Mesodermal cell (in vitro differentiated cells): ENCODE data around the gene TSACC.

Experiments
- H3K27ac ChIP-seq: 2 replicates; pipeline ENCODE4 v1.7.0; 2013; ENCODE audit warnings: mild to moderate bottlenecking, low read depth, low read length, moderate library complexity; ENCODE audit not compliant: severe bottlenecking
- H3K36me3 ChIP-seq: 2 replicates; pipeline ENCODE4 v1.7.1; 2013; ENCODE audit warnings: mild to moderate bottlenecking, low read length, moderate library complexity; ENCODE audit not compliant: control insufficient read depth, insufficient read depth
- H3K4me1 ChIP-seq: one replicate; pipeline ENCODE4 v1.7.1; 2013; ENCODE audit warnings: mild to moderate bottlenecking, low read length; ENCODE audit not compliant: insufficient read depth, control insufficient read depth, poor library complexity, severe bottlenecking
- H3K4me3 ChIP-seq: 2 replicates; pipeline ENCODE4 v1.7.0; 2013; ENCODE audit warnings: low read length, control low read depth, mild to moderate bottlenecking; ENCODE audit not compliant: insufficient read depth, poor library complexity, severe bottlenecking; ENCODE audit errors: extremely low read depth
- H3K9me3 ChIP-seq: 2 replicates; pipeline ENCODE4 v1.7.1; 2013; ENCODE audit warnings: mild to moderate bottlenecking, low read length, moderate library complexity; ENCODE audit not compliant: control insufficient read depth
- WGBS, 2 experiments: methylation state at CpG; one replicate each; pipeline ENCODE4 v1.1.5; 2013; ENCODE audit warnings: missing lambda C conversion rate in 2 of 2; ENCODE audit not compliant: insufficient coverage in 2 of 2; 5-methylcytosine and 5-hydroxymethylcytosine counted together

TSACC gene

GRCh38 chr1:156376958-156377919 is 38.9 kb downstream of the TSACC start:
- no peaks in the 10 kb centered on the region for H3K36me3 ChIP-seq
- WGBS, 2 experiments: 88 to 93% methylated on average over 19 of the region's 20 CpGs
- H3K9me3 ChIP-seq: no peaks in the 10 kb centered on the region
- no peak overlapping the region for H3K4me3 ChIP-seq
- H3K27ac ChIP-seq: no peak overlapping the region
- H3K4me1 ChIP-seq: peaks cover 16% of the 10 kb centered on the region

DNA sequence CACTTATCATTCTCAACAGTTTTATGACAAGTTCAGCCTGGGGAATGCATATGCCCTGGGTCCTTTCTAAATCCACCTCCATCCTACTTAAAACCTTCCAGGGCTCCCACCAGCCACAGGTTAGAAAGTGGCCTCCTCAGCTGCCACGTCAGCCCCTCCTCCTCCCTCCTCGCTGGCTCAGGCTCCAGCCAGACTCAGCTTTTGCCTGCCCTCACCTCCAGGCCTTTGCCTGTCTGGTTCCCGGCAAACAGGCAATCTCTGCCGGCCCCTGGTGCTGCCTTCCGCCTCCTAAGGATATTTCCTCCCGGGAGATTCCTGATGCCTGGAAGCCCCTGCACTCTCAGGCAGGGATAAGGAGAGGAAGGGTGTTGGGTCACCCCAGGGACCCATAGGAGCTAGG is 40.2 kb downstream of the TSACC start:
- H3K9me3 ChIP-seq: no peaks in the 10 kb centered on the region
- H3K27ac ChIP-seq: no peak overlapping the region
- H3K36me3 ChIP-seq: no peaks in the 10 kb centered on the region
- peaks cover 15% of the 10 kb centered on the region for H3K4me1 ChIP-seq
- 76 to 82% methylated on average over 4 to 5 of the region's 6 CpGs for WGBS, 2 experiments
- no peak overlapping the region for H3K4me3 ChIP-seq

DNA sequence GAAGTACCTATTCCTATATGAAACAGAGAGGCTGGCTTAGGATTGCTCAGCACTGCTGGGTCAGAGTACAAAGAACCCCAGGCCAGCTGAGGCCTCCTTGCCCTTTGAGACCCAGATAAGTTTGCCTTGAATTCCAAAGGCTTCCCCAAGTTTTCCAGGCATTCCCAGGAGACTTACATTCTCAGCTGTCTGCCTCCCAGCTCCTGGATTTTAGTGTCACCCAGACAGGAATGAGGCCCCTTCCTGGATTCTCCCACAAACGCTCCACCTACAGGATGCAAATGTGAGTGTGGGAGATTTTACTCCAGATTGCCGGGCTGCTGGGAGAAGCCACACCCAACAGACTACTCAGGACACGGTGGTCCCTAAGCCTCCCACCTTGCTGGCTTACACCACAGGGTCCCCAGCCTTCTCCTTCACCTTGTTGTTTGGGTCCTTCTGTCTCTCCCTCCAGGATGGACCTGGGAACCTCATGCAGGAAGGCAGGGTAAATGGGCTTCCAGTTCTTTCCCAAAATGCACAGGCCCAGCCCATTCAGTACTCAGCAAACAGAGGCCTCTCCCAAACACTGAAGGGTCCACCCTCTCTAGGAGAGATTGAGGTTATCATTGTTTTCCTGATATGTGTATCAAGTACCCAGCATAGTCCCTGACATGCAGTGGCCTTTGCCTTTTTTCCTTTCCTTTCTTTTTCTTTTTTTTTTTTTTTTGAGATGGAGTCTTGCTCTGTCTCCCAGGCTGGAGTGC is 41.3 kb downstream of the TSACC start:
- 14 to 25% methylated on average over 1 to 2 of the region's 3 CpGs for WGBS, 2 experiments
- no peaks in the 10 kb centered on the region for H3K9me3 ChIP-seq
- no peaks in the 10 kb centered on the region for H3K36me3 ChIP-seq
- peaks cover 8% of the 10 kb centered on the region for H3K4me1 ChIP-seq
- H3K27ac ChIP-seq: no peak overlapping the region
- H3K4me3 ChIP-seq: no peak overlapping the region

DNA sequence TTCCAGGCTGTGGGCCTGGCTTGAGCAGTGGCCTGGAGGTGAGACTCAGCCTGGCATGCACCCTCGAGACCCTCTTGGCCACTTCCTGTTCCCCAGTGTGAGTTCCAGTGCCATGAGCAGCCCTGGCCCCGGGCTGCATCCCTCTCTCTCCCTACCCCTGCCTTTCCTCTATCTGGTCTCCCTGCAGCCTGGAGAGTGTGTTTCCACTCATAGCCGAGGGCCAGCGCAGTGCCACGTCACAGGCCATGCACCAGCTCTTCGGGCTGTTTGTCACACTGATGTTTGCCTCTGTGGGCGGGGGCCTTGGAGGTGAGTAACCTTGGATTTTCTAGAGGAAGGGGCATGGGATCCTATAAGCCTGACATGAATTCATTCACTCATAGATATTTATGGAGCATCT is 44.2 kb downstream of the TSACC start:
- H3K4me1 ChIP-seq: peaks cover 14% of the 10 kb centered on the region
- no peaks in the 10 kb centered on the region for H3K9me3 ChIP-seq
- WGBS, 2 experiments: 65 to 66% methylated on average over 5 to 7 of the region's 7 CpGs
- no peaks in the 10 kb centered on the region for H3K36me3 ChIP-seq
- no peak overlapping the region for H3K4me3 ChIP-seq
- no peak overlapping the region for H3K27ac ChIP-seq

DNA sequence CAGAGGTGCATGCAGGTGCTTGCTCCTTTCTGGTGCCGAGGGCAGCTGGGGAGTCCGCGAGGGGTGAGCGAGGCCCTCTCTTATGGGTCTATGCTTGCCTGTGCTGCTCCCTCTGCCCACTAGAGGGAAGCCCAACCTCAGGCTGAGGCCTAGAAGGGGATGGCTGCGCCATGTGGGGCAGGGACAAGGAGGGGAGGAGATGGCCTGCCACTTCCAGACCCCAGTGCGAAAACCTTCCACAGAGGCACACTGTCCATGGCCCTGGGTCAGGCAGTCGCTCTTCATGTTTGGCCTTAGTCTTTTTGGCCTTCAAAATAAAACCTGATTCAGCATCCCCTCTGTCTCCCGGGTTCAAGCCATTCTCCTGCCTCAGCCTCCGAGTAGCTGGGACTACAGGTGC is 44.7 kb downstream of the TSACC start:
- no peaks in the 10 kb centered on the region for H3K9me3 ChIP-seq
- H3K36me3 ChIP-seq: no peaks in the 10 kb centered on the region
- H3K4me3 ChIP-seq: no peak overlapping the region
- H3K4me1 ChIP-seq: peaks cover 17% of the 10 kb centered on the region
- 30 to 37% methylated on average over 6 to 8 of the region's 9 CpGs for WGBS, 2 experiments
- H3K27ac ChIP-seq: no peak overlapping the region

- H3K27ac ChIP-seq: no peak overlapping the region
- no peaks in the 10 kb centered on the region for H3K36me3 ChIP-seq
- WGBS, 2 experiments: 94 to 100% methylated on average over 3 of the region's 3 CpGs
- peaks cover 24% of the 10 kb centered on the region for H3K4me1 ChIP-seq
- no peak overlapping the region for H3K4me3 ChIP-seq
- H3K9me3 ChIP-seq: no peaks in the 10 kb centered on the region
Measured at GRCh38 chr1:156384007-156384406, 45.7 kb downstream of the TSACC start.

- Histone ChIP-seq H3K9me3 (no peaks in the 10 kb centered on the region), H3K36me3 (no peaks in the 10 kb centered on the region), H3K4me3 (no peak overlapping the region), H3K27ac (no peak overlapping the region), H3K4me1 (peaks cover 22% of the 10 kb centered on the region)
- WGBS, 2 experiments: 94 to 100% methylated on average over 4 of the region's 5 CpGs
Measured at GRCh38 chr1:156384658-156385057, 46.3 kb downstream of the TSACC start.

DNA sequence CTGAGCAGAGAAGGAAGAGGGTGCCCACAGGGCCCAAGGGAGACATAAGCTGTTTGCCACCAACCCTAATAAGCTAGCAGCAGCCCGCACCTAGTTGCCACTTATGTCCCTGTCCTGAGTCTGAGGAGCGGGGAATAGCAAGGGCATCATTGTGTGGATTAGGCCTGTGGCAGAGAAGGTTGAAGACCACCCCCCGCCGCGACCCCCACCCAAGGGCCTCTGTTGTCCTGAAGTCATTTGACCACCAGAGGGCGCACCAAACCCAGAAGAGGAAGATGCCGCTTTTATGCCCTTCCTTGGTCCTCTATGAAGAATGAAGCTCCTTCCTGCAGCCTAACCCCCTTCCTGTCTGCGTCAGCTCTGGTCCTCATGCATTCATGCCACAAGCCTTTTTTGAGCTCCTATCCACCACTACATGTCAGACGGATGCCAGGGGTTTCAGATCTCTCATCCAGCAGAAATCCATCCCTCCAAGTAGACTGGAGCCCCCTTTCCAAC is 47.3 kb downstream of the TSACC start:
- no peaks in the 10 kb centered on the region for H3K9me3 ChIP-seq
- H3K36me3 ChIP-seq: no peaks in the 10 kb centered on the region
- no peak overlapping the region for H3K4me3 ChIP-seq
- H3K27ac ChIP-seq: no peak overlapping the region
- peaks cover 21% of the 10 kb centered on the region for H3K4me1 ChIP-seq
- WGBS, 2 experiments: 13 to 23% methylated on average over 3 to 9 of the region's 9 CpGs

DNA sequence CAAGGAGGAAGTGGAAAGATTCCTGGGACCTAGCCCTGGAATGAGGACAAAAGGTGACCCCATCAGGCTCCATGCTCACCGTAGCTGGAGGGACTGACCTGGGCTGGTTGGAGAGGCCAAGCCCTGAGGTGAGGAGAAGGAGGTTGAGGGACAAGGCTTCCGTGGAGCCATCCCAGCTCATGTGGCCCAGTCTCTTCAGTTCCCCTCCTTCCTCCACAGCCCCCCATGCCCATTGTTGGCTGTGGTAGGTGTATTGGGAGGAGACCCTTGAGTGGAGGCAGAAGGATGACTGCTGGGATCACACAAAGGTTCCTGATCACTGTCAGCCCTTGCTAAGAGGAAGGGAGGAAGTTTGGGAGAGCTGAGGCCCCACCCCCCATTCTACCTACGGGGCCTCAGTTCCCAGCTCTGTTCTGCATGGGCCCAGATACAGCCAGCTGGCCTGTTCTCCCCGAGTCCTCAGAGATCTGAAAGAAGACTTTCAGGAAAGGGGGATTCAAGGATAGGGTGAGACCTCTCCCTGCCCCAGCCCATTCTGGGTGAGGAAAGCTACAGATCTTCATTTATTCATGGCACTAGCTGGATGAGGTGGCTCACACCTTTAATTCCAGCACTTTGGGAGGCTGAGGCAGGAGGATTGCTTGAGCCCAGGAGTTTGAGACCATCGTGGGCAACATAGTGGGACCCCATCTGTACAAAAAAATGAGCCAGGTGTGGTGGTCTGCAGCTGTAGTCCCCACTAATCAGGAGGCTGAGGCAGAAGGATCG is 48.0 kb downstream of the TSACC start:
- no peaks in the 10 kb centered on the region for H3K9me3 ChIP-seq
- 90 to 96% methylated on average over 2 to 3 of the region's 6 CpGs for WGBS, 2 experiments
- no peak overlapping the region for H3K4me3 ChIP-seq
- no peak overlapping the region for H3K27ac ChIP-seq
- H3K36me3 ChIP-seq: no peaks in the 10 kb centered on the region
- H3K4me1 ChIP-seq: peaks cover 23% of the 10 kb centered on the region
